IPS-11a (cell line): ENCODE results near the gene UHRF1.
"Not testable (repeated sequence)": the region's sequence is repeated elsewhere in the genome, so short reads cannot be mapped to it uniquely, and the experiment has no call there.

Source experiments
- H3K4me3 ChIP-seq: one replicate; pipeline ENCODE4 v1.5.1; 2013; ENCODE audit warnings: low read depth, low read length, control low read depth

The UHRF1 gene

DNA sequence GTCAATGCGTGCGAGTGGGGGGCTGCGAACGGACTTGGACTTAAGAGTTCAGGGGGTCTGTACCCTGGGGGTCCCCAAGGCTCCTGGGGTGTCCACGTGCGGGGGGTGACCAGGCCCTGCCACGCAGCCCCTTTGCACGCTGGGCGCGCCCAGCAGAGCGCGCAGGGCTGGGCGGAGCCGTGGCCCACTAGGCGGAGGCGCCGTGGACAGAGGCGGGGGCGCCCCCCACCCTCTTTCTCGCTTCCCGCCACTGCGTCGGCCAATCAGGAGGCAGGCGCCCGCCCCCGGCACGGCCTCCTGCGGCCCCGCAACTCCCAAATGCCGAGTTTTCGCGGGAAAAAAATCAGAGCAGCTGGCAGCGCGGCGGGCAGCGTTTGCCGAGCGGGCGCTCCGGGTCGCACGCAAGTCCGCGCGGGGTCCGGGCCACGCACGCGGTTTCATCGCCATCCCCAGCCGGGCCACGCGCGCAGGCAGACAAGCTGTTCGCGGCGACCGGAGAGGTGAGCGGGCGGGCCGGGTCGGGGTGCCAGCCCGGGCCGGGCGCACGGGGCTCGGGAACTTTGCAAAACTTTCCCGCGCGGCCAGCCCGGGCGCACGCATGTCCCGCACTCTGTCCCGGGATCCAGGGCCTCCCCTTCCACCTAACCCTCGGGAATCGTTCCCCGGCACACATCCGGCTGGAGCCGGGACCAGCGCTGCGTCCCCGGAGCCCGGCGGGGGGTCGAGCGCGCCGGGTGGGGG is at the start of gene UHRF1:
UHRF1 (plus strand) TSS at position 346 of the 741 bp plus-strand sequence. CDS start 1,385 bp downstream, outside the sequence.
- peak within 1 kb of the TSS; percentile 53 for H3K4me3 ChIP-seq

DNA sequence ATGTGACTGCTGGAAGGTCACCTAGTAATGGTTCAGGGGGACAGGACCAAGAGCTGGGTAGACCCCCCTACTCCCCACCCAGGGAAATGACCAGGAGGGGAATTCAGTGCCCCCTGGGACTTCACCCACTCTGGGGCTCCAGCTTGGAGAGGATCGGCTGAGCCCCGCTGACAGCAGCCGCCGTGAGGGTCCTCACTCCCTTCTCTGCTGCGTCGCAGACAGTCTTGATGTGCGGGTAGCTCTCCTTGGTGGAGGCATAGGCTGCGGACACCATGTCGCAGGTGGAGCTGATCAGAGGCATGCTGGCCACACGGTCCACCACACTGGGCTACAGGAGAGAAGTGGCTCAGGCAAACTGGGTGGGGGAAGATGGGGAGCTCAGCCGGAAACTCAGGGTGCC is 49.6 kb upstream of the UHRF1 start:
- no peak overlapping the region for H3K4me3 ChIP-seq

DNA sequence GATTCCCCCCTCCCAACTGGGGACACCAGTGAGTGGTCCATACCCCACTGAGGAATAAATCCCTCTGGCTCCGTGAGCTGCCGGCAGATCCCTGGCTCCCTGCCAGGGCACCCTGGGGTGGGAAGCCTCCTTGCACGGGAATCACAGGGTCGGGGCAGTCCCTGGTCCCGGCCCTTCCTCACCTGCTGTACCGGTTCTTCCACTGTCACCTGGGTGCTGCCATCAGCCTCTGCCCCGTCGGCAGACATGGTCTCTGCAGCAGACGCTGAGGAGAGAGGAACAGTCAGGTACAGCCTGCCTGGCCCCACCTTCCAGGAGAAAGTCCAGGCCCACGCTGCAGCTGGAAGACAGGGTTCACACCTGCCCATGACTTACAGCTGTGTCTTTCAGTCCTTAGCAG is 48.2 kb upstream of the UHRF1 start:
- H3K4me3 ChIP-seq = no peak overlapping the region

DNA sequence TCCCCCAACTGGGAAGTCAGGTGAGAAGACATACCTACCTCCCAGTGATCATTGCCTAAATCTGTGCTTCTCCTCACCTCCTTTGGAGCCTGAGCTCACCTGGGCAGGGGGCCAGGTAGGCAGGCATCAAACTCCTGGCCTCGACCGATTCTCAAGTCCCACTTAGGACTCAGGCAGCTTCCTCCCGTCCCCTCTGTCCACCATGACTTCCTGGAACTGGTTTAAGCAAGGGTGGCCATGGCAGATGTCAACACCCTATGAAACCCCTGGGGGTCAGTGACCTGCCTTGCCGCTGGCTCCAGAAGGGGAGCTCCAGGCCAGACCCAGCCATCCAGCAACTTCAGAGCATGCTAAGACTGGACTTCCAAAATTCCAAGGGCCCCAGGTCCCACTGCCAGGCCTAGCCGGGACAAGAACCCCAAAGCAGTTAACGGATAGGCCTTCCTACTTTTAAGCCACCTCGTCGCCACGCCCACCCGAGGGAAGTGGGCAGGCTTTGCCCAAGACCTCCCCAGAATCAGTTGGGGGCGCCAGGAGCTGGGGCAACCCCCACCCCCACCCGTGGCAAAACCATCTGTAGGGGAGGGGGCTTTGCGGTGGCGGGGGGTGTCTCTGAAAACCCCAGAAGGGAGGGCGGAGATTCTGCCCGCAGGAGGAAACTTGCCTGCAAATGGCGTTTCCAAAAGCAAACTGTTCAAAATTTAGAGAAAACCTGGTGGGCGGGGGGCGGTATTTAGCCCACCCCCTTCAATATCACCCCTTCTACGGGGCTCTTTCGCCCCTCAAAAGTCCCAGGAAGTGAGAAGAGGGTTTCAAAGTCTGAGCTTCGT is 42.5 kb upstream of the UHRF1 start:
- H3K4me3 ChIP-seq = peak overlapping the region; percentile 65

DNA sequence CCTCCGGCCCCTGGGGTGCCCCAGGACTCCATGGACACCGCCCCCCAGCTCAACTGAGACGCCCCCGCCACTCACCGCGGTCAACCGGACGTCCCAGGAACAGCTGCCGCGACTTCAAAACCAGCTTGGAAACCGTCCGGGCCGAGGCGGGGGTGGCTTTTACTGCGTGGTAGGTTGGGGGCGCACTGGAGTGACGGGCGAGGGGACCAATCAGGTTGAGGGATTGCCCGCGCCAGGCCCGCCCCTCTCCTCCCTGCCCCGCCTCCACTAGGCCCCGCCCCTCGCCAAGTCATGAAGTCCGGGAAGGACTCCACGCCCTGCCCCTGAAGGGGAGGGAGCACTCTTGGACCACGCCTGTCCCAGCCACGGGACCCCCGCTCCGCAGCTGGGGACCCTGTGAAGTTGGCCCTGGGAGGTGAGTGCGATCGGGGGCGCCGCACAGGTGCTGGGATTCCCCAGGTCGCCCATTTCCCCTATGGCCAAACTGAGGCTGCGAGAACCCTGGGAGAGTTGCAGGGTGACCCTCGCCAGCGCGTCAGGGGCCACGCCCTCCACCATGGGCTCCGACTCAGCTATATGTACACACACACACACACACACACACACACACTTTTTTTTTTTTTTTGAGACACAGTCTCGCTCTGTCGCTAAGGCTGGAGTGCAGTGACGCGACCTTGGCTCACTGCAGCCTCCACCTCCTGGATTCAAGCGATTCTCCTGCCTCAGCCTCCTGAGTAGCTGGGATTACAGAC is 41.6 kb upstream of the UHRF1 start, which contains the start of gene PLIN3:
PLIN3 (minus strand) TSS at position 134 of the 752 bp plus-strand sequence. CDS start 6,273 bp downstream, outside the sequence.
- peak within 1 kb of the TSS; percentile 65 for H3K4me3 ChIP-seq

DNA sequence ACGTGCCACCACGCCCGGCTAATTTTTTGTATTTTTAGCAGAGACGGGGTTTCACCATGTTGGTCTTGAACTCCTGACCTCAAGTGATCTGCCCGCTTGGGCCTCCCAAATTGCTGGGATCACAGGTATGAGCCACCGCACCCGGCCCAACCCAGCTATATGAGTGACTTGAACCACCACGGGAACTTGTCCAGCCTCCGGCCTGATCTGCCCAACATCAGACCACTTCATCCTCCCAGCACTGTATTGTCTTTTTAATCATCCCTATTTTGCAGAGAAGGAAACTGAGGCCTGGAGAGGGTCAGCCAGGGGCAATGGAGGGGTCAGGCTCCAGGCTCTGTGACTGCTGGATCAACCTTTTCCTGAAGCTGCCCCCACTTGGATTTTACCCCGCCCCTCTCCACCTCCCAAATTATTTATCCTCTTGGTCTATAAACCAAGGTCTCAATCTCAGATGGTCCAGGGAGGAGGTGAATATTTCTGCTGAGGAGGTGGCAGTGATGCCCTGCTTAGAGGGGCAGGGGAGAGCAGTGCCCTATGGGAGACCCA is 40.9 kb upstream of the UHRF1 start:
- no peak overlapping the region for H3K4me3 ChIP-seq

DNA sequence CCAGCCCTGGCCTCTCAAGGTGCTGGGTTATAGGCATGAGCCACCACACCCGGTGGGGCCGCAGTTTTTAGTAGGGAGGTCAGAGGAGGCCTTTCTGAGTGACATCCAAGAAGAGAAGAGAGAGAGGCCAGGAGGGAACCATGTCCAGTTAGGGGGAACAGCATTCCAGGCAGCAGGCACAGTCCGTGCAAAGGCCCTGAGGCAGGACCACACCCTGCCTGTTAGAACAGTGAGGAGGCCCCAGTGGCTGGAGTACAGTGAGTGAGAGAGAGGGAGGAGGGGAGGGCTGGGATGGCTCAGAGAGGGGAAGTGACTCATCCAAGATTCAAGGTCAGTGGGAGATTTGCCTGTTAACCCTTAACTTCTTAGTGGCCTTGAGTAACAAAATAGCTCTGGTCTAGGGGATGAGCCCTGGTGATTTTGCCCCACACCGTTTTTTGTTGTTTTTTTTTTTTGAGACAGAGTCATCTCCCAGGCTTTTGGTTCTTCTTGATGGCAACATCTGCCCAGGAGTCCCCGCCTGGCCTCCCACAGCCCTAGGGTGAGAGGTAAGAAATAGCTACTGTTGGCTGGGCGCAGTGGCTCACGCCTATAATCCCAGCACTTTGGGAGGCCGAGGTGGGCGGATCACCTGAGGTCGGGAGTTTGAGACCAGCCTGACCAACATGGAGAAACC is 39.1 kb upstream of the UHRF1 start:
- H3K4me3 ChIP-seq = no peak overlapping the region

DNA sequence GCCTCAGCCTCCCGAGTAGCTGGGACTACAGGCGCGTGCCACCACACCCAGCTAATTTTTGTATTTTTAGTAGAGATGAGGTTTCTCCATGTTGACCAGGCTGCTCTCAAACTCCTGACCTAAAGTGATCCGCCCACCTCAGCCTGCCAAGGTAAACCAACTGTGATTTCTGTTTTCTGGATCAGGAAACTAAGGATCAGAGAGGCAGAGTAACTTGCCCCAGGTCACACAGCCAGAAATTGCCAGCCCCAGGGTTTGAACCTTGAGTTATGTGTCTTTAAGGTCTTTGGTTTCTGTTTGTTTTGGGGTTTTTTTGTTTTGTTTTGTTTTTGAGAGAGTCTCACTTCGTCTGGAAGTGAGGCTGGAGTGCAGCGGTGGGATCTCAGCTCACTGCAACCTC is 37.6 kb upstream of the UHRF1 start:
- H3K4me3 ChIP-seq = no peak overlapping the region

DNA sequence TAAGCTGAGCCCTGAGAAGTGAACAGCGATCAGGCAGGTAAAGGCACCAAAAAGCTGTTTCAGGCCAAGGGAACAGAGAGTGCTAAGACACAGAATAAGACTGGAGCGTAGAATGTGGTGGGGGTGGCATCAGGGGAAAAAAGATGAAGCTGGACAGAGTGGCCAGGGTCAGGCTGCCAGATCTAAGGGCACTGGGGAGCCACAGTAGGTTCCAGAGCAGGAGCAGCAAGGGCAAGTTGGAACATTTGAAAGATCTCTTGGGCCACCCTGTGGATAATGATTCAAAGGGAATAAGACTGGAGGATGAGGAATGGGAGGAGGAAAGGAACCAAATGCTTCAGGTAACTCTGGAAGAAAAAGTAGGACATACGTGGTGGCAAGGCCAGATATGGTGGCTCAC is 35.4 kb upstream of the UHRF1 start:
- no peak overlapping the region for H3K4me3 ChIP-seq

DNA sequence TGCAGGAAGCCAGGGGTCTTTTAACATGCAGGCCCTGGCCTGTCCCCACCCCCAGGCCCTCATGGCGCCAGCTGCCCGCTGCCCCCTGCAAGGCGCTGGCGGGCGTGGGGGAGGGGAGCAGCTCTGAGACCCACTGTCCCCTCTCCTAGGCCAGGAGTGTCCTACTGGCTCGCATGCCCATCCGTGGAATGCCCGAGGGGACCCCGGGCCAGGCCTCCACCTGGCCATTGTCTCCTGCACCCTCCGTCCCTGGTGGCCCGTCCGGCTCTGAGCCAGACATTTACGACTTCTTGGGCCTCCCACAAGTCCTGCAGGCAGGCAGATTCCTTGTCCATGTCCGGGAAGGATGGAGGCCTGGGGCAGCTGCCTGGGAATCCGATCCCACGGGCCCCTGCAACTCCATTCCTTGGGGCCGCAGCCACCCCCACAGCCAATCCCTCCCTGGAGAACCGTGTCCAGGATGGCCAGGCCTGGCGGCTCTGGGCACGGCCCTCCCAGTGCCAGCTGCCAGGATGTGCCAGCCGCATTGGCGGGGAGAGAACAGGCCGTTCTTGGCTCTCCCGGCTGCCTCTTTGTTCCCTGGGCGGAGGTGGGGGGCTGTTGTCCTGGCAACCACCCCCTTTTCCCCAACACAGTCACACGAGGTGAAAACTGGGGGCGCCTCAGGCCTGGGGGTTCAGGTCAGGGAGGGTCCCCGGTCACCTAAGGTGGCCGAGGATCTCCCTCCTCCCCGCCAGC is 31.4 kb upstream of the UHRF1 start:
- H3K4me3 ChIP-seq = no peak overlapping the region

DNA sequence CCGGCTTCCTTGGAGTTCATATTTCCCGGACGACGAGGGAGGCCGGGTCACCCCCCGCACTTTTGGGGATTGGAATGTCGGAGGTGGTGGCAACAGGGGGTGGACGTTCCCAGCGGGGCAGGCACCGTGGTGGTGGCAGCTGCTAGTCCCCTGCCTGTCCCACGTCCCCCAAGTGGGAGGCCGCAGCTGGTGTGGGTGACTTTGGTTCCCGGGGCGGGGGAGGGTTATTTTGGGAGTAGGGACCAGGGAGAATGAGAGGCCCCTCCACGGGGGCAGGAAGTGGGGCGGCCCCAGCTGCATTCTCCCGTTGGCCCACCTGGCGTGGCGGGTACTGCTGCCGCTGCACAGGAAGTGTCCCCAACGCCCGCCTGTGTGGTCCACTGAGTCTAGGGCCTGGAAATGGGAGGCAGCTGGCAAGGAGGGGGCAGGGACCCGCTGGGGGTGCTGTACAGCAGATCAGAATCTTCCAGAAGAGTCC is 30.8 kb upstream of the UHRF1 start:
- no peak overlapping the region for H3K4me3 ChIP-seq

DNA sequence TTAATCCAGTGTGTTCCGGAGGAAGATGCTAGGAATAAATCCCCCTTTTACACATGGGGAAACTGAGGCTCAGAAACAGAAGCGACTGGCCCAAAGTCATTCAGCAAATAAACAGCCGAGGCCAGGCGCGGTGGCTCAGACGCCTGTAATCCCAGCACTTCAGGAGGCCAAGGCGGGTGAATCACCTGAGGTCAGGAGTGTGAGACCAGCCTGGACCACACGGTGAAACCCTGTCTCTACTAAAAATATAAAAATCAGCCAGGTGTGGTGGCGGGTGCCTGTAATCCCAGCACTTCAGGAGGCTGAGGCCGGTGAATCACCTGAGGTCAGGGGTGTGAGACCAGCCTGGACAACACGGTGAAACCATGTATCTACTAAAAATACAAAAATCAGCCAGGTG is 30.3 kb upstream of the UHRF1 start:
- H3K4me3 ChIP-seq = no peak overlapping the region

DNA sequence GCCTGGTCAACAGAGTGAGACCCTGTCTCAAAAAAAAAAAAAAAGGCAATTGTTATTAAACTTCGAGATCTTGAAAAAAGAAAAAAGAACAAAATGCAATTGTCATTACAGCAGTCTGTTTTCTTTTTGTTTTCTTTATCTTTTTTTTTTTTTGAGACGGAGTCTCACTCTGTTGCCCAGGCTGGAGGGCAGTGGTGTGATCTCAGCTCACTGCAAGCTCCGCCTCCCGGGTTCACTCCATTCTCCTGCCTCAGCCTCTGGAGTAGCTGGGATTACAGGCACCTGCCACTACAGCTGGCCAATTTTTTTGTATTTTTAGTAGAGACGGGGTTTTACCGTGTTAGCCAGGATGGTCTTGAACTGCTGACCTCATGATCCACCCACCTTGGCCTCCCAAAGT is 26.4 kb upstream of the UHRF1 start:
- H3K4me3 ChIP-seq = not testable (repeated sequence)

DNA sequence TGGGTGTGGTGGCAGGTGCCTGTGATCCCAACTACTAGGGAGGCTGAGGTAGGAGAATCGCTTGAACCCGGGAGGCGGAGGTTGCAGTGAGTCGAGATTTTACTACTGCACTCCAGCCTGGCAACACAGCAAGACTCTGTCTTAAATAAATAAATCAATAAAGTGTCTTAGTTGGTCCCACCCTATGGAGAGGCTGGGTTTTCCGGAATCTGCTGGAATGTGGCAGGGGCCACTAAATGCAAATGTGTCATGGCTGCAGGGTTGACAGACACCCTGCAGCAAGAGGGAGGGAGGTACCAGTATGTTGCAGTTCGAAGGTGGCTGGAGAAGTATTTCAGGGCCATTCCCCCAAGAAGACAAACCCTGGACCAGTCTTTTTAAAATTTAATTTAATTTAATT is 24.3 kb upstream of the UHRF1 start:
- not testable (repeated sequence) for H3K4me3 ChIP-seq

DNA sequence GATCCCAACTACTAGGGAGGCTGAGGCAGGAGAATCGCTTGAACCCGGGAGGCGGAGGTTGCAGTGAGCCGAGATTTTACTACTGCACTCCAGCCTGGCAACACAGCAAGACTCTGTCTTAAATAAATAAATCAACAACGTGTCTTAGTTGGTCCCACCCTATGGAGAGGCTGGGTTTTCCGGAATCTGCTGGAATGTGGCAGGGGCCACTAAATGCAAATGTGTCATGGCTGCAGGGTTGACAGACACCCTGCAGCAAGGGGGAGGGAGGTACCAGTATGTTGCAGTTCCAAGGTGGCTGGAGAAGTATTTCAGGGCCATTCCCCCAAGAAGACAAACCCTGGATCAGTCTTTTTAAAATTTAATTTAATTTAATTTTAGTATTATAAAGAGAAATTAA is 21.5 kb upstream of the UHRF1 start:
- H3K4me3 ChIP-seq = not testable (repeated sequence)

DNA sequence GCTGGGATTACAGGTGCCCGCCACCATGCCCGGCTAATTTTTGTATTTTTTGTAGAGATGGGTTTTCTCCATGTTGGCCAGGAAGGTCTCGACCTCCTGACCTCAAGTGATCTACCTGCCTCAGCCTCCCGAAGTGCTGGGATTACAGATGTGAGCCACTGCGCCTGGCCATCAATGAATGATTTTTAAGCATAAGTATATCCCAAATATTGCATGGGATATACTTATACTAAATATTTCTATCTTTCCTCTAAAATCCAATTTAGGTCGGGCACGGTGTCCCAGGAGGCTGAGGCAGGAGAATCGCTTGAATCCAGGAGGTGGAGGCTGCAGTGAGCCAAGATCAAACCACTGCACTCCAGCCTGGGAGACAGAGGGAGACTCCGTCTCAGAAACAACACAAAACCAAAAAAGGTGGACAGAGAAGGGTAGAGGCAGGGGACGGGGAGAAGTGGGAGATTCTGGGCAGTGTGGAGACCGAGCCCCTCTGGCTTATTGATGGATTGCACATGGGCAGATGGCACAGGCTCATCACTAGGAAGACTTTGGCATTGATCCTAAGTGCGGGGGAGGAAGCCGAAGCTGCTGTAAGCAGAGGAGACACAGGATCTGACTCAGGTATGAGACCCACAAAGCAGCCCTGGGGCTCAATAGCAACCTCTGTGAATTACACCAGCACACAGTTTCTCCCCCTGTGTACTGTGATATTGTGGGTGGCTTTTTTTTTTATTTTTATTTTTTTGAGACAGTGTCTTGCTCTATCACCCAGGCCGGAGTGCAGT is 20.1 kb upstream of the UHRF1 start:
- no peak overlapping the region for H3K4me3 ChIP-seq

DNA sequence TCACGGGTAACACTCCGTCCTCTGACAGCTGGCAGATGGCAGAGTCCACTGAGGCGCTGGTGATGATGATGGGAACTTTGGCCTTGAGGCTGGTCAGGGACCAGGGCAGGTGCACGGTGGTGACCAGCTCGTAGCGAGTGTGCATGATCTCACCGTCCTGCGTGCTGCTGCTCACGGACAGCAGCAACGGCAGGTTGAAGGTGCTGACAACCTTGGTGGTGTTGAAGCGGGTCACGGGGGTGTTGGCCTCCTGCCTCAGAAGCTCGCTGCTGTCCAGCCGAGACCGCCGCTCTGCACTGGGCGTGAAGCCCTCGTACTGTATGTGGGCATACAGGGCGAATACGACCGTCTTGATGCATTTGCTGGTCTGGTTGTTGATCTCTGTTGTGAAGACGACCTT is 18.2 kb upstream of the UHRF1 start:
- H3K4me3 ChIP-seq = no peak overlapping the region

DNA sequence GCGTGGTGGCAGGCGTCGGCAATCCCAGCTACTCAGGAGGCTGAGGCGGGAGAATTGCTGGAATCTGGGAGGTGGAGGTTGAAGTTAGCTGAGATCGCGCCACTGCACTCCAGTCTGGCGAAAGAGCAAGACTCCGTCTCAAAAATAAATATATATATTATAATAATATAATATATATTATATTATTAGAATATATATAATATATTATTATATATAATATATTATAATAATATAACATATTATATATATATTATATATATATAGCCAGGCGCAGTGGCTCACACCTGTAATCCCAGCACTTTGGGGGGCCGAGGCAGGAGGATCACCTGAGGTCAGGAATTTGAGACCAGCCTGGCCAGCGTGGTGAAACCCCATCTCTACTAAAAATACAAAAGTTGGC is 16.3 kb upstream of the UHRF1 start:
- H3K4me3 ChIP-seq = not testable (repeated sequence)

DNA sequence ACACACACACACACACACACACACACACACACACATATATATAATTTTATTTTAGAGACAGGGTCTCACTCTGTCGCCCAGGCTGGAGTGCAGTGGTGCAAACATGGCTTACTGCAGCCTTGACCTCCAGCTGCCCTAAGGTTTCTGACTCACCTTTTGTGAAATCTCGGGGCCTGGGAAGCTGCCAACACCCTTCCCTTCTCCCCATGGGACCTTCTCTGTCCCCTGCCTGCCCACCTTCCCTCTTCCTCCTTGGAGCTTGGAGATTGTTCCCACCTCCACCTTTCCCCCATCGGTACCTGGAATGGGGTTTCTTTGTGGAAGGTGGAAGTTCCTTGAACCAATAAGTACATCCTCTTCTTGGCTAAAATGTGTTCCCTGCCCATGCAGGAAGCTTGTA is 12.9 kb upstream of the UHRF1 start:
- no peak overlapping the region for H3K4me3 ChIP-seq
